Natural killer cell (primary cell): ENCODE results near the gene NUDT14. TPM values are rescaled to one million over a fixed set of nuclear protein-coding genes. Genes with fewer than 3 reads are reported as not detected.

Experiments used
- ATAC-seq, 3 donors: fragments of 150-1000 bp in 2 of 3; fragments of 200-7000 bp in 1 of 3; cut with Tn5 transposase; 1 replicate in 1 of 3; 2 replicates in 2 of 3; pipeline ENCODE4 v1.10.0; 2021; ENCODE audit warnings: mild to moderate bottlenecking in 2 of 3, moderate library complexity in 2 of 3
- DNase-seq, 2 donors: peaks; one replicate each; pipeline versions ENCODE4 v3.0.0 to v3.0.0-alpha.2; 2013 to 2021; ENCODE audit warnings: mixed read lengths in 1 of 2
- H3K27ac ChIP-seq: one replicate; pipeline ENCODE4 v1.5.1; 2013; ENCODE audit warnings: mild to moderate bottlenecking, low read length
- H3K27me3 ChIP-seq: one replicate; pipeline ENCODE4 v1.6.1; 2013; ENCODE audit warnings: low read length; ENCODE audit not compliant: control insufficient read depth, insufficient read depth
- H3K36me3 ChIP-seq: one replicate; pipeline ENCODE4 v1.6.1; 2013; ENCODE audit warnings: low read length; ENCODE audit not compliant: control insufficient read depth, insufficient read depth
- H3K4me1 ChIP-seq: one replicate; pipeline ENCODE4 v1.6.1; 2013; ENCODE audit warnings: low read length; ENCODE audit not compliant: control insufficient read depth, insufficient read depth
- H3K4me3 ChIP-seq: one replicate; pipeline ENCODE4 v1.5.1; 2013; ENCODE audit warnings: low read length
- H3K9me3 ChIP-seq: one replicate; pipeline ENCODE4 v1.6.1; 2013; ENCODE audit warnings: low read length; ENCODE audit not compliant: control insufficient read depth, insufficient read depth
- H3K27ac Mint-ChIP-seq, 2 donors: one replicate each; pipeline ENCODE4 v1.8.0; 2022; ENCODE audit warnings: mild to moderate bottlenecking in 2 of 2, mixed read lengths in 2 of 2, moderate library complexity in 1 of 2
- H3K27me3 Mint-ChIP-seq, 2 donors: one replicate each; pipeline ENCODE4 v1.8.0; 2022; ENCODE audit warnings: low read depth in 2 of 2, mixed read lengths in 2 of 2
- H3K36me3 Mint-ChIP-seq: one replicate; pipeline ENCODE4 v1.8.0; 2022; ENCODE audit warnings: mixed read lengths
- H3K4me1 Mint-ChIP-seq, 2 donors: one replicate each; pipeline ENCODE4 v1.8.0; 2022; ENCODE audit warnings: mixed read lengths in 2 of 2
- H3K4me3 Mint-ChIP-seq: one replicate; pipeline ENCODE4 v1.8.0; 2022; ENCODE audit warnings: mild to moderate bottlenecking, moderate library complexity, mixed read lengths
- H3K9me3 Mint-ChIP-seq, 2 donors: one replicate each; pipeline ENCODE4 v1.8.0; 2022; ENCODE audit warnings: mixed read lengths in 2 of 2
- WGBS: methylation state at CpG from one replicate; pipeline ENCODE4 v1.1.7; 2013; ENCODE audit warnings: missing lambda C conversion rate; ENCODE audit not compliant: insufficient coverage; 5-methylcytosine and 5-hydroxymethylcytosine counted together
- intact Hi-C: fragments of 100-400 bp; cut with micrococcal nuclease; formaldehyde crosslinking; loops from one replicate; pipeline ENCODE4 v1.14.2; 2022
- total RNA-seq, 4 donors: library from RNA; stranded (reverse); fragments of 120-200 nt in 1 of 4; gene quantifications; one replicate each; pipeline versions ENCODE4 v1.2.3 to v1.2.4, GENCODE V29; 2013 to 2022
- TF ChIP-seq, protein P1 (sequence below): fragments of 200-600 bp; IDR thresholded peaks from one replicate; pipeline ENCODE4 v1.8.0; 2022; ENCODE audit warnings: antibody characterized with exemption

The NUDT14 gene
- total RNA-seq, 3 donors from 2014 or later (not counting 1 experiment from before 2014, with no cell fraction given), result 16.0 to 32.9 (median 22.8) TPM

DNA sequence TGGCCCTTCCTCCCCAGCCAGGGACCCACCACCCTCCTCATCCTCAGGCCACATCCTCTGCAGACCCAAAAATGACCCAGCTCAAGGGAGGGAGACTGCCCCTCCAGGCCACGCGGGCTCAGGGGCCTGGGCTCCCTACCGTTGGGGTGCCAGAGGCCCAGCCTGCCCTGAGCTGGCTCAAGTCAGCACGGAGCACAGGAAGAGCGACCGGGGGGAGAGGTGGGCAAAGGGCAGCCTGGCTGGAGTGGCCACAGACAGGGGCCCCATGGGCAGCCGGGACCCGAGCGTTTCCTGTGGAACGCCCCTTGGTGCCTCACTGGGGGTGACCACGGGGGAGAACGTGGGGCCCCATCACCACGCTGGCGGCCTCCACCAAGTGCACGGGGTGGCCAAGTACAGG, 23.2 kb downstream of the NUDT14 start:
- H3K36me3 ChIP-seq, result no peaks in the 10 kb centered on the region
- Mint-ChIP-seq H3K9me3 (no peaks in the 10 kb centered on the region), H3K4me3 (no peak overlapping the region), H3K4me1 (peaks cover 0 to 7% of the 10 kb centered on the region in 2 donors), H3K36me3 (no peaks in the 10 kb centered on the region), H3K27ac (no peak overlapping the region), H3K27me3 (no peaks in the 10 kb centered on the region)
- intact Hi-C loops, result no loop called here
- 73% methylated on average over 15 of the region's 15 CpGs for whole genome bisulfite sequencing
- no peak for DNase-seq
- H3K4me3 ChIP-seq, result no peak overlapping the region
- ATAC-seq, result no peak
- H3K4me1 ChIP-seq, result peaks cover 6% of the 10 kb centered on the region
- H3K9me3 ChIP-seq, result no peaks in the 10 kb centered on the region
- H3K27ac ChIP-seq, result no peak overlapping the region
- TF ChIP-seq, protein P1, sequence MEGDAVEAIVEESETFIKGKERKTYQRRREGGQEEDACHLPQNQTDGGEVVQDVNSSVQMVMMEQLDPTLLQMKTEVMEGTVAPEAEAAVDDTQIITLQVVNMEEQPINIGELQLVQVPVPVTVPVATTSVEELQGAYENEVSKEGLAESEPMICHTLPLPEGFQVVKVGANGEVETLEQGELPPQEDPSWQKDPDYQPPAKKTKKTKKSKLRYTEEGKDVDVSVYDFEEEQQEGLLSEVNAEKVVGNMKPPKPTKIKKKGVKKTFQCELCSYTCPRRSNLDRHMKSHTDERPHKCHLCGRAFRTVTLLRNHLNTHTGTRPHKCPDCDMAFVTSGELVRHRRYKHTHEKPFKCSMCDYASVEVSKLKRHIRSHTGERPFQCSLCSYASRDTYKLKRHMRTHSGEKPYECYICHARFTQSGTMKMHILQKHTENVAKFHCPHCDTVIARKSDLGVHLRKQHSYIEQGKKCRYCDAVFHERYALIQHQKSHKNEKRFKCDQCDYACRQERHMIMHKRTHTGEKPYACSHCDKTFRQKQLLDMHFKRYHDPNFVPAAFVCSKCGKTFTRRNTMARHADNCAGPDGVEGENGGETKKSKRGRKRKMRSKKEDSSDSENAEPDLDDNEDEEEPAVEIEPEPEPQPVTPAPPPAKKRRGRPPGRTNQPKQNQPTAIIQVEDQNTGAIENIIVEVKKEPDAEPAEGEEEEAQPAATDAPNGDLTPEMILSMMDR, result no peak
- H3K27me3 ChIP-seq, result no peaks in the 10 kb centered on the region

- Mint-ChIP-seq H3K9me3 (no peaks in the 10 kb centered on the region), H3K36me3 (no peaks in the 10 kb centered on the region), H3K4me3 (no peak overlapping the region), H3K27me3 (no peaks in the 10 kb centered on the region), H3K4me1 (peaks cover 0 to 7% of the 10 kb centered on the region in 2 donors), H3K27ac (no peak overlapping the region)
- Histone ChIP-seq H3K27ac (no peak overlapping the region), H3K4me3 (no peak overlapping the region), H3K4me1 (peaks cover 6% of the 10 kb centered on the region), H3K27me3 (no peaks in the 10 kb centered on the region), H3K9me3 (no peaks in the 10 kb centered on the region), H3K36me3 (no peaks in the 10 kb centered on the region)
- intact Hi-C loops, result no loop called here
- TF ChIP-seq, protein P1, result no peak
- ATAC-seq (no peak), DNase-seq (no peak)
- WGBS, result 84% methylated on average over 31 of the region's 31 CpGs
These were observed 24.4 kb downstream of the NUDT14 start for GRCh38 chr14:105156414-105157375.

DNA sequence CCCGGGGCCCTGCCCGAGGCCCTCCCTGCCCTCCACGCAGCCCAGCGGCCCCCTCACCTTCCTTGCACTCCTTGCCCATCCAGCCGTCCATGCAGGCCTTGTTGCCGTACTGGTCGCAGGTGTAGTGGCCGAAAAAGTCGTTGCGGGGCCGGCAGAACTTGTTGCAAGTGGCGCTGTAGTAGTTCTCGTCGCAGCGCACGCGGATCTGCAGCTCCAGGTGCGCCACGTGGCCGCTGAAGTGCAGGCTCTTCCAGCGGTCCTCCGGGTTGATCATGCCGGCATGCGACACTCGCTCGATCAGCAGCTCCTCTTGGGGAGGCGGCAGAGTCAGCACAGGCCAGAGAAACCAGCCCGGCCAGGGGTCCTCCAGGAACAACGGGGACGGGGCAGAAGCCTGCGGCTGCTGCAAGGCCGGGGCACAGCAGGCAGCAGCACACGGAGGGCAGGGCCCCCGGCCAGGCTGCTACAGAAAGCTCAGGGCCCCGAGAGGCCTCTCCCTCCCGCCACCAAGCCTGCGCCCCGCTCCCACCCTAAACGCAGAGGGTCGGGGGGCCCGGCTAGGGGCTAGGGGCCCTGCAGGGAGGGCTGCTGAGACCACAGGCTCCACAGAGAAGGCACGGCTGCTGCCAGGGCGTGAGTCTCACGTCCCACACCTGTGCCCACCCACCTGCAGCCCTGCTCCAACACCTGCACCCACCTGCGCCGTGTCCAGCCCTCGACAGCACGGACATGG, 25.3 kb downstream of the NUDT14 start:
- Mint-ChIP-seq H3K27ac (no peak overlapping the region), H3K27me3 (no peaks in the 10 kb centered on the region), H3K4me3 (no peak overlapping the region), H3K4me1 (peaks cover 0 to 7% of the 10 kb centered on the region in 2 donors), H3K9me3 (no peaks in the 10 kb centered on the region), H3K36me3 (no peaks in the 10 kb centered on the region)
- Histone ChIP-seq H3K4me3 (no peak overlapping the region), H3K36me3 (no peaks in the 10 kb centered on the region), H3K27me3 (no peaks in the 10 kb centered on the region), H3K9me3 (no peaks in the 10 kb centered on the region), H3K27ac (no peak overlapping the region), H3K4me1 (peaks cover 6% of the 10 kb centered on the region)
- ATAC-seq, result no peak
- TF ChIP-seq, protein P1, result no peak
- no peak for DNase-seq
- intact Hi-C loops, result no loop called here
- WGBS, result 90% methylated on average over 48 of the region's 48 CpGs
